NCI-H1694 (cell line): ENCODE results near the gene JAZF1.

Source experiments
- DNase-seq: peaks from one replicate; lab custom pipeline; 2025; lab: John Stamatoyannopoulos, UW

The JAZF1 gene

DNA sequence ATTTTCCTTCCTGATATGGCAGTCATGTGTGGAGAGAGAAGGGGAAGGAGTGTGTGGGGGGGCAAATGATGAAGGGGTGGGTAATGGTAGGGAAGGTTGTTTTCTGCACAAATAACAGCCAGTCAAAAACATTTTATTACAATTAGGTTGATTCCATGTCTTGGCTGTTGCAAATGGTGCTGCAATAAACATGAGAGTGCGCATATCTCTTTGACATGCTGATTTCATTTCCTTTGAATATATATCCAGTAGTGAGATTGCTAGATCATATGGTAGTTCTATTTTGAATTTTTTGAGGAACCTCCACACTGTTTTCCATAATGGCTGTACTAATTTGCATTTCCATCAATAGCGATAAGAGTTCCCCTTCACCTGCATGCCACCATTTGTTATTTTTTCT lies 10.6 kb upstream of the JAZF1 start:
- DNase-seq = no peak

DNA sequence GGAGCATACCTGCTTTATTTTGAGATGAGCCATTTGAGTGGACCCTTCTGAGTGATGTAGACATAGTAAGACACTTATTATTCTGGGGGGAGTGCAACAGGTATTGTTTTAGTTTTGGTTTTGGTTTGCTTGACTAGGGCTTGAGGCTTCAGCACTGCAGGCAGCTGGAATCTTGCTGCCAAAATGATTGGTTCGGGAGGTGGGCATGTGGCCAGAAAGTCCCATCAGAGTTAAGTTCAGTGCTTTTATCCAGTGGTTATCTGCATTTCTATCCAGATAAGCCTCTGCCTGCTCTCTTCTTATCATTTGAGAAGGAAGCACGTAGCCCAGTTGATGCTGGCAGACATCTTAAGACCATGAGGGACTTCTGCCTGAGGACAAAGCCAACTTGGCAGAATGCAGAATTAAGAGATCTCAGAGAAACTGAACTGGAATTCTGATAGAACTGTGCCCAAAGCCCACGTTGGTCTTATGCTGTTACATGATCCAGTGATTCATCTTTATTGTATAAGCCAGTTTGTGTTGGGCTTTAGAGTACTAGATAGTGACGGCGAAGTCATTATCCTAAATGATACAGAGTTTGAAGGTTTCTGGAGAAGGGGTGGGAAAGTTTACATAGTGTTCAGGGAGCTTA lies 9.6 kb upstream of the JAZF1 start:
- DNase-seq = no peak

DNA sequence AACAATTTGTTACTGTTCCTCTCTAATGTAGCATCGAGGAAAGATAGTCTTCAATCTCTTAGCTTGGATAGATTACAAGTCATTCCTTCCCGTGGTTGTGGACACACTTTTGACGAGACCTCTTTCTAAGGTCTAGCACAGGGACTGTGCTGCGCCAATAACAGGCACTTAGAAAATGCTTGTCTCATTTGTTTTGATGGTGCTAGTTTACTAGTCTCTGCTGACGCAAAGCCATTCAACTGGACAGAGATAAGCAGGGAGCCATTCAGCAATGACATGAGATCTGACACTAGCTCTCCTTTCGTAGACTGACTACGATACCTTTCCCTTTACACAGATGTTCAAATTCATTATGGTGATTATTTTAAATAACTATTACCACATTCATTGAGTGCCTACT lies 6.4 kb upstream of the JAZF1 start:
- DNase-seq = no peak

DNA sequence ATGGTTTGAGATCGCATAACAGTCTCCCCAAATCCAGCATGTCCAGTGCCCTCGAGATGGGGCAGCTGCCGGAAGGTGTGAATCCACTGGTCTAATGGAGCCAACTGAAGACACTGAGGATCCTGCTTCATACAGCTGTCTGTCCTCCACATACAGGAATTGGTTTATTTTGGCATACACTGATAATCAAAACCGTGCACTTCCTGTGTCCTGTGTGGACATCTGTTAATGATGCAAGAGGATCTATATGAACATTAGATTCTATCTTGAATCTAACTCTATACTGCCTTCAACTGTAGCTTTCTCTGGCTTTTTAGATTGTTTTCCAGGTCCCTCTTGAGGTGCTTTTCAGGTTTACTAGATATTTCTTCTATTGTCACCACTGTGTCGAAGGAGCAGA lies 3.0 kb upstream of the JAZF1 start:
- no peak for DNase-seq

DNA sequence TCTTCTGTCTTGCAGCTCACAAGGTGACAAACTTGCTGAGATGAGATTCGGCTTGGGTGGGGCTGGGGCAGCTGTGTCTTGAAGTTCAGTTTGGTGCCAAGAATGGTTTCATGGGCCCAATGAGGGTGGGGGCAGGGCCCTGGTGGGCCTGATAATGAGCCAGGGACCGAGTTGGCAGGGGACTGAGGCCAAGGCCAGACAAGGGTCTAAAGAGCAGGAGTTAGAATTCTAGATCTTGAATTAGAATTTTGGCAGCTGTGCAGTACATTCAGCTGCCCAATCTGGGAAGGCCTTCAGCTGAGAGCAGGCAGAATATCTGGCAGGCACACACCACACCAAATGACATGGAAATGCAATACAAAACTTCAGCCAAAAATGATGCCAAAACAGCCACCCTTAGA lies 1.5 kb upstream of the JAZF1 start:
- no peak for DNase-seq

DNA sequence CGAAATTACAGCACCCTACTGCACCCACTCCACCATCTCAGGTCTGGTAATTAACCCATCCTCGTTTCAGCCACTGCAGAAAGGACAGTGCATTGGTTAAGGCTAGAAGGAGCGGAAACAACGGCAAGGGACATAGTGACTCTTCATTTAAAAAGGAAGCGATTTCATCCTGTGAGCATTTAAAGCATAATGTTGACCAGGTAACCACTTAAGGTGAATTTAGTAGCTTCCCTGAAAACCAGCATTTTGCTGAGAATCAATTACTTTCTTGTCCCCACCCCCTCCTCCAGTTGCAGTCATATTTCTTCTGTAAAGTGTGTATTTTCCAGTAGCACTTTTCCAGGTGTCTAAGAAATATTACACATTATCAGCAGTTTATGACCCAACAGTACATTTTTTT lies 821 bp upstream of the JAZF1 start:
- no peak for DNase-seq

DNA sequence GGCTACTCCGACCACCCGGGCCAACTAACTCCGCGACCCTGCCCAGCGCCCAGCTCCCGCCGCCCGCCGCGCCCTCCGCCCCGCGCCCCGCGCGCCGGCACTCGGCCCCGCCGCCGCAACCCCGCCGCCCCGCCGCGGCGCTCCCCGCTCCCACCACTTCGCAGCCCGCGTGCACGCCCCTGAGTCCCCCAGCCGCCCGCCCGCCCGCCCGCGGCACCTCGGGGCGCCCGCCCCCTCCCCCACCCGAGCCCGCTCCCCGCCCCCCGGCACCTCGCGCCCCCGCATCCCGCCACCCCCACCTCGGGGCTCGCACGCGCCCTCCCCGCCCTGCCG lies 598 bp downstream of the JAZF1 start:
- DNase-seq = no peak

DNA sequence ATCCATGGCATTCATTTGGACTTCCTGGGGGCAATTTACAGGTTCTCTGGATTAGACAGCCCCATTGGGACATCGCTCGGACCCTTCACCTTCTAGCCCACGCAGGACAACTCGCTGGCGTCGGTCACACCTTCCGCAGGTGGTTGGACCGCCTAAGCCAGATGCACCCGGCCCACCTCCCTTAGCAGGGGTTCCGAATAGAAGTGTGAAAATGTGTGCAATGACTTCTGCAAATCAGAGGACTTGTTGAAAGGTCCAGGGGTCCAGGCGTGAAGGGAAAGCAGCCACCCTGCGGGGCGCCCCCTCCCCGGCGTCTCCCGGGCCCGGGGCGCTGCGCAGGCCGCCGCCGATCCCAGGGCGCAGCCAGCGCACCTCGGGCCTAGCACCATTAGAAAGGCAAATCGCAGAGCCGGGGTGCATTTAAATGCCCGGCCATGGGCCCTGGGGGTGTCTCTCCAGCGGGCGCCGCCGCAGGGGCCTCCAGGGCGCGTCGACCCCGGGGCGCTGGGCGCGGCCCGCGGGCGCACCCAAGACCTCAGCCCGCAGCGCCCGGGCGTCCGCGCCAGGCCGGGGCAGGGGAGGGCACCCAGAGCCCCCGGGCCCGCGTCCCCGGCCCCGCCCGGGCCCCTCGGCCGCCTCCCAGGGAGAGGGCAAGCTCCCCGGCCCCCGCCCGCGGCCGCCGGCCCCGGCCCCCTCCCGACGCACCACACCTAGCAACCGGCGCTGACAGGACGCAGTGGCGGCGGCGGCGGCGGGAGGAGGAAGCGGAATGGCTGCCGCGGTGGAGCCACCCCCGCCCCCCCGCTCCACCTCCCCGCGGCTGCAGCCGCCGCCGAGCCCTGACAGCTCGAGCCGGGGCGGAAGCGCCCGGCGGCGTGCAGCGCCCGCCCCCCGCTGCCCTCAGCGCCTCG lies 1.2 kb downstream of the JAZF1 start:
- no peak for DNase-seq

DNA sequence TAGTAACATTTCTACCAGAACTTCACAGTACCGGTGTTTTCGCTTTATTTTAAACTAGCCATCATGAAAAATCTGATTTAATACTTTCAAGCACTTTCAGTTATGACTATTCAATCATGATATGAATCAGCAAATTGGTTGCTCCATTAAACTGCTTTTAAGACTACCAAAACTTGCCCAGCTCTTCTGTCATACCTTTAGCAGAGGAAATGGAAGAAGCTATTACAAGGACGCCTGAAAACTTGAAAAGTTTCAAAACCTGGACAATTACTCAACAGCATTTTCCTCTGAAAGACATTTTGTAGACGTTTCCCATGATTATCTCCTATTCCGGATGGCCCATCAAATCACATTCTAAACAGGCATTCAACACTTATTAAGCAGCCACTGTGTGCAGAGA lies 2.0 kb downstream of the JAZF1 start:
- no peak for DNase-seq

DNA sequence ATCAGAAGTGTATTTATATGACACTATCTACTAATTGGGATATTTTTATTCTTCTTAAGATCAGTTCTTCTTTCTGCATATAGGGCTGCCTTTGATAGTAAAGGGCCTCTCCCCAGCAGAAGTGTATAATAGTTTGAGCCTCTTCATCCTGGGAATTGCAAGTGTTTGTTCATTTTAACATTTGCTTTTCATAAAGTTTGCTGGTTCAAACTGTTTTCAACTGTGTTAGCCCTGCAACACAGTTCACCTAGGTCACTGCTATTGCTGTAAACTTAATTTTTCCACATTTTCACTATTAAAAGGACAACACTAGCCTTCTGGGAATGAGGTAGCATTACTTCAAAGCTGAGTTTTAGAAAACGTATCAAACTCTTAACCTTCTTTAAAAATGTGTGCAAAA lies 2.8 kb downstream of the JAZF1 start:
- DNase-seq = no peak

DNA sequence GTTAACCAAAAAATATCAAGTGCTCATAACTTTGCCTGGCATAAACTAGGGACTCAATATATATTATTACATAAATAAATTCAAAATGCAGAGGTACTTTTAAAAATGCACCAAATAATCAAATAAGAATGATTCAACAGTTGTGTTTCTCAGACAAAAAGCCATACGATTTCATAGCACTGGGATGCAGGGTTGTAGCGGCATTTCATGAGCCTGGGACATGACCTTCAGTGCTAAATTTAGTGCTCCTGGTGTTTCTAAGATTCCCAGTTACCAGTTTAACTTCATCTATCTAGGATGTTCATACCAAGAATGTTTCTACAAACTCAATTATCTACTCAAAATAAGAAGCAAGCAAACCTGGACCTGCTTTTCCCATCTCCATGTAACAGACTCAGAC lies 4.0 kb downstream of the JAZF1 start:
- no peak for DNase-seq

DNA sequence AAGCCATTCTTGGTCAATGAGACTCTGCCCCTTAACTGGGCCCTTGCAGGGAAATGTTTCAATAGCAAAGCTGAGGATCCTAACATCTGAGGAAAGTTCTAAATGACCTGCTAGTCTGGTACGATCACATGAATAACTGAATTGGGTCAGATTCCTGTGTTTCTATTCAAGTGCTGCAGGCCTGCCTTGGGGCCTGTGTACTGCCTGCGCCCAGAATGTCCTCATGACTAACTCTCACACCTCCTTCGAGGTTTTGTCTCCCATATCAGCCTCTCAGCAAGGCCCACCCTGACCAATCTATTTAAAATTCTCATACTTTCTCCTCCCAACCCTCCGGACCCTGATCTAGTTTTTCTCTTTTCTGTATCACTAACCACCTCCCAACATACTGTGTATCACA lies 4.4 kb downstream of the JAZF1 start:
- no peak for DNase-seq

DNA sequence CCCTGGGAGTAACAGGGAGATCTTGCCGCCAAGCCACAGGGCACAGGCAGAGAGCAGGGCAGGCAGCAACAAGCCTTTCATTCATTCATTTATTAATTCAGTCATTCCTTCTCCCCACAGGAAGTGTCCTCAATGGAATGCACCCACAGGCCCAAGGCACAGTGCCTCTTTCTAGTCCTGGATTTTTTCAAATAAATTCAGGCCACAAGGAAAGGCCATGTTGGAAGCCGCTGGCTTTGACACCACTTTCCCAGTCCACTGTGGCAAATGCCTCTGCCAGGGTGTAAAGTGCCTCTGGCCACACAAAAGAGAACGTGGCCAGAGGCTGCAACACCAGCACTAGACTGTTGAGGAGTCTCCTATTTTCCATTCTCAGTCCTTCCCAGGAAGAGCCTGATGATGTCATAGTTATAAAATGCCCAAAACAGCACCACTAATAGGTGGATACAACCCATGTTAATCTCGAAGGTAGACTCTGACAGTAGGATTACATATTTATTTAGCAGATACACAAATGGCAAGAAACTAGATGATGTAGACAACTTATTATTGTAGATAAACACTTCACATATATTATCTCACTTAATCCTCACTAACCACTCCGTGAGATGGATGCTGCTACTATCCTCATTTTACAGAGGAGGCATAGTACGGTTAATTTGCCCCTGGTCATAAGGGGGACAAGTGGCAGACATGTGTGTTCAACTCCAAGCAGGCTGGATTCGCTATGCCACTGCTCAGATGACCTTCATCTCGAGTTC lies 5.5 kb downstream of the JAZF1 start:
- no peak for DNase-seq

DNA sequence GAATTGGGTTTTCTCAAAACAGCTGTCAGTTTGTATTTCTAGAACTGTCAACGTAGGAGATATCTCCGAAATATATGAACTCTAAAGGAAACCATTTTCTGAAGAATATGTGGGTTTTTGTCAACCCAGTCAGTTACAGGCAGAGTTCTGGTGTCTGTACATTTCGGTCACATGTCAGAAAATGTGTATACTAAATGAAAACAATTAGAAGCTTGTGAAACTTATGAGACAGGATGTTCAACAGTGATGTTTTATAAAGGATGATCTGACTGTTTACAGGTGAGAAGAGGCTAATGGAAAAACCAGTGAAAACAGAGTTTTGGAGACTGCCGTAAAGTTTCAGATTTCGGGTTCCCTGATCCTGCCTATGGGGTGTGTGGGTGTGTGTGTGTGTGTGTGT lies 6.2 kb downstream of the JAZF1 start:
- DNase-seq = no peak

DNA sequence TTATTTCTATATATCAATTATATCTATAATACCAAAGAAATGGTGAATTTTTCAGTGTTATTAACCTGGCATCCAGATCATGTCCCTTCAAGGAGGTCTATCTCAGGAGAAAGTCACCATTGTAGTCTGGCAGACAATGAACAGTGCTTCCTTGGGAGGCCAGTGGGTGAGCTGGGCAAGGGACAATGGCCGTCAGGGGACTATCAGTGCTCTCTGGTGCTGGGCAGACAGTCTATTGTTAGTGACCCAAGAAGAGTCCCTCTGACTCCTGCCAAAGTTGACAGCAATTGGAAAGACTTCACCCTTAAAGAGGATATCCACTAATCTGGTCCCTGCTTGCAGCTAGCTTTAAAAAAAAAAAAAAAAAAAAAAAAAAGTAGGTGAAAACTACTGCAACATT lies 7.1 kb downstream of the JAZF1 start:
- DNase-seq = no peak

DNA sequence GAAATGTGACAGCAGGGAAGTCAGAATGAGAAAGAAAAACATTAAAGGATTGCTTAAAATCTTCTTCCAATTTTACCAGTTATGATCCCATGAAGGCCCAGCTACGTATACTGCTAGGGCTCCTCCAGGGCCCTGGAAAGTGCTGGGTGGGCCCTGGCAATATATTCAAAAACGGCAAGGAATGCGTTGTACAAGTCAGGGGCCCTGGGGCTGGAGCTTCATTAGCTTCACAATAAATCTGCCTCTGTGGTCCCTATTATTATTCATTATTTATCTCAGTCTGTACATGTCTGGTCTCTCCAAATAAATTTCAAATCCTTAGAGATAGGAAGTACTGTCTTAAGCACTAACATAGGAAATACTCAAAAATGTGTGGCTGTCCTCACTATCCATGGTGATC lies 7.6 kb downstream of the JAZF1 start:
- no peak for DNase-seq

DNA sequence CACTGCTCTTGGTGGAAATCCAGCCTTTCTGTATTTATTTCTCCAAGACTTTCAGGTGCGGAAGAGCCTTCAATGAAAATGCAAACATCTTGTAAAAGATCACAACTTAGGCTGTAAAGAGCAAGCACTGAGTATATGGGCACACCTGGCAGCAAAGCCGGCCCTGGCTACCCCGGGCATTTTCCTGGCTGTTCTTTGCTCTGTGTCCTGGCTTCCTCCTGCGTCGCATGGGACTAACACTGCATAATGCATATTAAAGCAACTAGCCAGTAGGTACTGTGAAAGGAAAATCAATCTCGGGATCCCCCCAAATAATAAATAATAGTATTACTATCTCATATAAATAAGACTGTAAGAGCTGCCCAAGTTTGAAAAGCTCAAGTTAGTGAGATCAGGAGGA lies 9.9 kb downstream of the JAZF1 start:
- no peak for DNase-seq

DNA sequence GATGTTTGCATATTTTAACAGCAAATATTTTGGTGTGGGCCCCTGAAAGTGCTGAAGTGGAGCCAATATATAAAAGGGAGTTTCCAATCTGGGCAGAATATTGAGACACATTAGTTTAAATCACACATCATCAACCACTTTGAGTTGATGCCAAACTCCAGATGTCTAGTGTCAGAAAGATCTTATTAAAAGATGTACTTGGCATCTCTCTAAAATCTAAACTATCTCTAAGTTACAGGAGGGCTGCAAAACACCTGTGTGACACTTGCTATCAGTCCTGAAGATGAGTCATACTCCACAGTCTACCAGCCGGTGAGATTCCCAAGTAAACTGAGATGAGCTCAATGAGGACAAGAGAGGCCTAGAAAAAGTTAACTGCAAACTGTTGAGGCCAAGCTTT lies 11.4 kb downstream of the JAZF1 start:
- no peak for DNase-seq

DNA sequence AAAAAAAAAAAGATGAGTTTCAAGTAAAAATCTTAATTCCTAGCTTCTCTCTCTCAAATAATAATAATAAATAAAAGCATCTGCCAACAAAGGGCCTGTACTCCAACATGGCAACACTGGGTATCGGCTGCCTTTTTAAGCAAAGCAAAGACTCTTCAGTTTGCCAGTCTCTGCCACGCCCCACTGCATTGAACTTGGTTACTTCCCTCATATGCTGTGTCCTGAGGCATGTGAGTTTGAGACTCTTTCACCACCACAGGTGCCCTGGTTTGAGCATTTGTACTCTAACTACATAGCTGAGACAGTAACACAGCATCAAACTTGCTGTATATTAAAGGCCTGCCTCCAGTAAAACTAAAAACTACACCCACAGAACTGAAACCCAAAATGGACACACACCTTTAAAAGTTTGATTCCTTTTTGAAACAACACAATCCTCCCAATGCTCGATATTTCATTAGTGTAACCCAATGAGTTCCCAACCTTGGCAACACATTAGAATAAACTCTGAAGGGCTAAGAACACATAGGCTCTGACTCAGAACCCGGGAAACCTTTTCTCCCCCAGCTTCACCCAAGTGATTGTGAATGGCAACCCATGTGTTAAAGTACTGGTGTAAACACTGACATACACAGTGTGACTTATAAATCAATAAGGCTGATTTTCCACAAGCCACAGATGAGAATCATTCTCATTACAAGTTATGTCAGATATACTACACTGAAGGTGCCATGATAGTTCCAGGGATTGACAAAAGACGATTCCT lies 12.0 kb downstream of the JAZF1 start:
- no peak for DNase-seq

DNA sequence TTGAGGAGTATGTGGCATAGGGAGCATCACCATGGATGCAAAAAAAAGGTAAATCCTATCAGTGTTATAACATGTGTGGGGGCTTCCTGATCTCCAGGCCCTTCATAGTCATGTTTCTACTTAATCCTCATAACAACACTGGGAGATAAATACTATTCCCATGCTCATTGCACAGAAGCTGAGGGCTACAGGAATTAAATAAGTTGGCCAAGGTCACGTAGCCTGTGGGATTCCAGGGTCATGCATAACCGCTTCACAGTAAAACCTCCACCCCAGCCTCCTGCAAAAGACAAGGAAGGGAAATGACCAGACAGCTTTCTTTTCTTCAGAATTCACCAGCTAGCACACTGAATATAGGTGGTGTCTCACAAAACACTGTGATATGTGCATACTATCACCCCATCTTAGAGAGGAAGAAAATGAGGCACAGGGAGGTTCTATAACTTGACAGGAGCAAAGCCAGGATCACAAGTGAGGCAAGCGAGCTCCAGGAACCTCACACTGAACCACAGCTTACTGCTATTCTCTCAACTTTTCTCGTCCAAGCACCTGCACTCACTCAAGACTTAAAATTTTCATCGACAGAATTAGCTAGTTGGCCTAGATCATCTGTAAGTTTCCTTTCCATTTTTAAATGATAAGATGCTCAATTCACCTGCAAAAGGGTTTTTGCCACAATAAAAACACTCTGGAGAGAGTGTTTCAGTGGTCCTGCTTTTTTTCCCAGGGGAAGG lies 13.4 kb downstream of the JAZF1 start:
- DNase-seq = no peak
